PC-9 (cell line): ENCODE data around the gene CHST14.

Source experiments
- CTCF ChIP-seq: fragments of 200-600 bp; sonication (generic); conservative IDR thresholded peaks from 2 replicates; pipeline ENCODE4 v1.6.1; 2017; ENCODE audit warnings: mixed run types, antibody characterized with exemption, mild to moderate bottlenecking, moderate library complexity
- EZH2 ChIP-seq: fragments of 200-600 bp; sonication (generic); IDR thresholded peaks from 2 replicates; pipeline ENCODE4 v1.8.0; 2017; ENCODE audit warnings: antibody characterized with exemption, low read depth

- no peak for TF ChIP-seq CTCF
- no peak for TF ChIP-seq EZH2
Measured at GRCh38 chr15:40456738-40457137, 14.0 kb upstream of the CHST14 start.
